DOHH2 (cell line): ENCODE measurements around the gene PCSK5.

Source experiments
- EZH2phosphoT487 ChIP-seq: fragments of 200-600 bp; sonication (generic); IDR thresholded peaks from 2 replicates; pipeline ENCODE4 v1.6.1; 2017; ENCODE audit warnings: borderline replicate concordance, mild to moderate bottlenecking, antibody characterized with exemption, low read length, moderate library complexity, mixed read lengths
- TF ChIP-seq, protein P1 (sequence below): fragments of 200-600 bp; sonication (generic); IDR thresholded peaks from one replicate; pipeline ENCODE4 v1.5.1; 2014; ENCODE audit warnings: antibody characterized with exemption, mild to moderate bottlenecking, low read depth, low read length; ENCODE audit not compliant: poor library complexity, severe bottlenecking

DNA sequence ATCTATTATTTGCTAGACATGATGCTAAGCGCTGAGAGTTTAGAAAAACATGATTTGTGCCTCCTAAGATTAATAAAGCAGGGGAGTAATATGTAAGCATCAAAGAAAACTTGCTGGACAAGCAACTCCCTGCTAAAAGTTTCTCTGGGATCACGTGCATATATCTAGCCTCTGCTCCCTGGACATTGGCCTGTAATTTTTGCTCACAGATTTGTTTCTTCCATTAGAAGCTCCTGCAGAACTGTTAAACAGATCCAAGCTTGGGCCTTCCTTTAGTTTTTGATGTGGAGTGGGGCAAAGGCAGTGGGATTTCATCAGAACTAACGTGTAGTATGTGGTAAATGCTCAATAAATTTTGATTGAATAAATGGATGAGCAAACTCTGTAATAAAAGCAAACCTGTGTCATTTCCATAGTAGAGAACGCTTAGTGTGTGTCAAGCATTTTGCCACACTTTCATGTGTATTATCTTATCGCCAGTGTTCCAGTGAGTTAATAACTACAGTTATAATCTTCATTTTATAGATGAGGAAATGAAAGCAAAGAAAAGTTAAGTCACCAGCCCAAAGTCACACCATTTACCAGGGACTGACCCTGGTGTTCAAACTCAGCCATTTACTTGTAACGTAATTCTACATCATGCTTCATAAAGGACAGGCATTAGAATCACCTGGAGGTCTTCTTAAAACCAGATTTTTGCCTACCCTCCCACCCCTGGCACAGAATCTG is 100.3 kb downstream of the PCSK5 start:
- TF ChIP-seq, protein P1, sequence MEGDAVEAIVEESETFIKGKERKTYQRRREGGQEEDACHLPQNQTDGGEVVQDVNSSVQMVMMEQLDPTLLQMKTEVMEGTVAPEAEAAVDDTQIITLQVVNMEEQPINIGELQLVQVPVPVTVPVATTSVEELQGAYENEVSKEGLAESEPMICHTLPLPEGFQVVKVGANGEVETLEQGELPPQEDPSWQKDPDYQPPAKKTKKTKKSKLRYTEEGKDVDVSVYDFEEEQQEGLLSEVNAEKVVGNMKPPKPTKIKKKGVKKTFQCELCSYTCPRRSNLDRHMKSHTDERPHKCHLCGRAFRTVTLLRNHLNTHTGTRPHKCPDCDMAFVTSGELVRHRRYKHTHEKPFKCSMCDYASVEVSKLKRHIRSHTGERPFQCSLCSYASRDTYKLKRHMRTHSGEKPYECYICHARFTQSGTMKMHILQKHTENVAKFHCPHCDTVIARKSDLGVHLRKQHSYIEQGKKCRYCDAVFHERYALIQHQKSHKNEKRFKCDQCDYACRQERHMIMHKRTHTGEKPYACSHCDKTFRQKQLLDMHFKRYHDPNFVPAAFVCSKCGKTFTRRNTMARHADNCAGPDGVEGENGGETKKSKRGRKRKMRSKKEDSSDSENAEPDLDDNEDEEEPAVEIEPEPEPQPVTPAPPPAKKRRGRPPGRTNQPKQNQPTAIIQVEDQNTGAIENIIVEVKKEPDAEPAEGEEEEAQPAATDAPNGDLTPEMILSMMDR: no peak
- TF ChIP-seq EZH2phosphoT487: no peak
